HCT116 (cell line): ENCODE measurements around the gene TRIM72. TPM values are rescaled to one million over a fixed set of nuclear protein-coding genes. Genes with fewer than 3 reads are reported as not detected.
A peak's percentile ranks its signal among the peaks of the same experiment; 100 is the strongest.

ENCODE experiments used
- ATAC-seq: fragments of 200-7000 bp; cut with Tn5 transposase; 2 replicates; pipeline ENCODE4 v1.9.1; 2020; ENCODE audit warnings: mild to moderate bottlenecking, moderate library complexity
- BruUV-seq: library from RNA; stranded (reverse); fragments of 400-500 nt; replicated peaks from 2 replicates; lab custom pipeline; 2021; lab: Mats Ljungman, UMichigan
- CTCF ChIA-PET: fragments of 300-600 bp; sonication (Branson Sonifier 250); formaldehyde crosslinking; loops from one replicate; lab custom pipeline; 2021; ENCODE audit warnings: antibody characterized with exemption; lab: Charles Lee
- POLR2A ChIA-PET: fragments of 300-600, 350-600 bp; sonication (Branson Sonifier 250); formaldehyde crosslinking; loops from one replicate; lab custom pipeline; 2021; ENCODE audit warnings: antibody characterized with exemption; lab: Charles Lee
- RAD21 ChIA-PET, 2 experiments: fragments of 300-600 bp; sonication (Branson Sonifier 250); formaldehyde crosslinking; loops; one replicate each; lab custom pipeline; 2023; ENCODE audit warnings: low total read pairs in 2 of 2; ENCODE audit not compliant: uncharacterized antibody in 2 of 2, unreplicated experiment in 2 of 2, low non-redundant PET in 1 of 2; lab: Charles Lee
- DNase-seq: peaks from one replicate; pipeline ENCODE4 v3.0.0-alpha.2; 2010; ENCODE audit warnings: low read depth, low spot score
- H2AFZ ChIP-seq: fragments of 200-600 bp; shearing (Covaris generic), sonication (generic); 2 replicates; pipeline ENCODE4 v1.6.1; 2017; ENCODE audit warnings: low read depth, mixed run types, mixed read lengths, antibody characterized with exemption, low read length; ENCODE audit not compliant: poor library complexity, severe bottlenecking
- H3K27ac ChIP-seq: 2 replicates; pipeline ENCODE4 v1.5.1; 2012; ENCODE audit warnings: low read depth, low read length
- H3K27me3 ChIP-seq: fragments of 200-600 bp; sonication (generic); 2 replicates; pipeline ENCODE4 v1.6.1; 2016; ENCODE audit warnings: mixed run types, low read length, mixed read lengths; ENCODE audit not compliant: insufficient read depth
- H3K36me3 ChIP-seq, 2 experiments: fragments of 200-500 bp in 1 of 2; fragments of 200-600 bp in 1 of 2; sonication (Bioruptor generic) in 1 of 2; sonication (generic) in 1 of 2; 2 replicates each; pipeline versions ENCODE4 v1.5.1 to v1.6.1; 2014 to 2016; ENCODE audit warnings: low read length in 2 of 2, inconsistent platforms in 1 of 2, mixed read lengths in 1 of 2, mixed run types in 1 of 2; ENCODE audit not compliant: insufficient read depth in 2 of 2, control insufficient read depth in 1 of 2
- H3K4me1 ChIP-seq, 2 experiments: fragments of 200-600 bp in 1 of 2; sonication (generic) in 1 of 2; 2 replicates each; pipeline versions ENCODE4 v1.5.1 to v1.6.1; 2012 to 2017; ENCODE audit warnings: low read length in 2 of 2, inconsistent platforms in 1 of 2, mild to moderate bottlenecking in 1 of 2, mixed read lengths in 1 of 2, mixed run types in 1 of 2, moderate library complexity in 1 of 2; ENCODE audit not compliant: insufficient read depth in 2 of 2, control insufficient read depth in 1 of 2
- H3K4me2 ChIP-seq: fragments of 200-600 bp; sonication (generic); 2 replicates; pipeline ENCODE4 v1.6.1; 2017; ENCODE audit warnings: mixed run types, low read length, mixed read lengths
- H3K4me3 ChIP-seq, 2 experiments: fragments of 200-600 bp in 1 of 2; sonication (generic) in 1 of 2; replicated peaks in 1 of 2; 2 replicates each; pipeline ENCODE4 v1.5.1; 2011 to 2016; ENCODE audit warnings: low read length in 2 of 2, control low read depth in 1 of 2, low read depth in 1 of 2, mild to moderate bottlenecking in 1 of 2, mixed read lengths in 1 of 2, mixed run types in 1 of 2
- H3K79me2 ChIP-seq: fragments of 200-600 bp; sonication (generic); 2 replicates; pipeline ENCODE4 v1.6.1; 2017; ENCODE audit warnings: mild to moderate bottlenecking, mixed run types, low read length, moderate library complexity, mixed read lengths; ENCODE audit not compliant: insufficient read depth
- H3K9ac ChIP-seq: fragments of 200-600 bp; sonication (generic); 2 replicates; pipeline ENCODE4 v1.6.1; 2016; ENCODE audit warnings: low read length, mixed read lengths
- H3K9me2 ChIP-seq: fragments of 200-600 bp; sonication (generic), shearing (Covaris generic); 2 replicates; pipeline ENCODE4 v1.6.1; 2017; ENCODE audit warnings: mixed run types, mild to moderate bottlenecking, moderate library complexity; ENCODE audit not compliant: insufficient read depth
- H3K9me3 ChIP-seq, 2 experiments: fragments of 200-500 bp in 1 of 2; fragments of 200-600 bp in 1 of 2; sonication (Bioruptor generic) in 1 of 2; sonication (generic) in 1 of 2; 2 replicates each; pipeline ENCODE4 v1.6.1; 2014 to 2017; ENCODE audit warnings: low read length in 2 of 2, mixed read lengths in 2 of 2, inconsistent platforms in 1 of 2, low read depth in 1 of 2, mild to moderate bottlenecking in 1 of 2, mixed run types in 1 of 2, moderate library complexity in 1 of 2; ENCODE audit not compliant: control insufficient read depth in 1 of 2, insufficient read depth in 1 of 2
- H4K20me1 ChIP-seq: fragments of 200-600 bp; sonication (generic), shearing (Covaris generic); 2 replicates; pipeline ENCODE4 v1.6.1; 2017; ENCODE audit warnings: mixed run types, mild to moderate bottlenecking, moderate library complexity; ENCODE audit not compliant: insufficient read depth
- CTCF ChIP-seq, 3 experiments: fragments of 200-600 bp in 1 of 3; sonication (generic) in 1 of 3; IDR thresholded peaks in 2 of 3; conservative IDR thresholded peaks in 1 of 3; 2 replicates each; pipeline ENCODE4 v1.5.1; 2012 to 2017; ENCODE audit warnings: low read depth in 2 of 3, low read length in 2 of 3, antibody characterized with exemption in 1 of 3, borderline replicate concordance in 1 of 3, control low read depth in 1 of 3, mild to moderate bottlenecking in 1 of 3, mixed read lengths in 1 of 3, mixed run types in 1 of 3, moderate library complexity in 1 of 3; ENCODE audit not compliant: insufficient read depth in 1 of 3
- POLR2AphosphoS5 ChIP-seq: IDR thresholded peaks from 2 replicates; pipeline ENCODE4 v1.6.1; 2011; ENCODE audit warnings: mild to moderate bottlenecking, low read depth, low read length, moderate library complexity
- RAD21 ChIP-seq: IDR thresholded peaks from 2 replicates; pipeline ENCODE4 v1.6.1; 2012; ENCODE audit warnings: low read depth, mild to moderate bottlenecking
- REST ChIP-seq: IDR thresholded peaks from 2 replicates; pipeline ENCODE4 v1.6.1; 2012; ENCODE audit warnings: low read depth
- ZFX ChIP-seq: fragments of 450-650 bp; IDR thresholded peaks from 2 replicates; pipeline ENCODE4 v1.6.1; 2017
- intact Hi-C: fragments of 100-400 bp; cut with micrococcal nuclease; formaldehyde crosslinking; loops from 2 replicates; pipeline ENCODE4 v1.10.0; 2022
- total RNA-seq: library from RNA; stranded (reverse); gene quantifications from one replicate; pipeline ENCODE4 v1.2.1, GENCODE V29; 2021; ENCODE audit not compliant: unreplicated experiment

TRIM72 gene
- total RNA-seq, 1 experiment from 2014 or later: 43.8 TPM

GRCh38 chr16:31192856-31193642 is 20.9 kb upstream of the TRIM72 start (continued):
- TF ChIP-seq REST (no peak), ZFX (no peak), CTCF (IDR thresholded peaks at IDR 0.05 in 2 of 3, conservative IDR thresholded peaks at IDR 0.05 in 1 of 3; ENCODE audit: borderline replicate concordance in 1 of 3, insufficient read depth in 1 of 3, low read depth in 2 of 3, low read length in 2 of 3) (no peak)

GRCh38 chr16:31193874-31194273 is 20.0 kb upstream of the TRIM72 start:
- H3K27ac ChIP-seq: no peak overlapping the region
- no peaks in the 10 kb centered on the region for H3K27me3 ChIP-seq
- DNase-seq: no peak
- H3K9me2 ChIP-seq: no peaks in the 10 kb centered on the region
- H3K9me3 ChIP-seq: no peaks in the 10 kb centered on the region
- intact Hi-C loops: no loop called here
- peaks cover 83% of the 10 kb centered on the region for H3K79me2 ChIP-seq
- CTCF ChIA-PET: no interaction called here
- no peaks in the 10 kb centered on the region for H3K4me1 ChIP-seq
- BruUV-seq: no TSS peak
- peaks cover 56% of the 10 kb centered on the region; the same call in 1 of the 2 replicates for H4K20me1 ChIP-seq
- TF ChIP-seq ZFX (no peak), POLR2AphosphoS5 (0 out of 2 replicates have a peak, but pooled peaks have one; percentile 27), RAD21 (no peak)
- H3K36me3 ChIP-seq: peaks cover 72 to 93% of the 10 kb centered on the region in 2 experiments
- H3K4me2 ChIP-seq: no peak overlapping the region
- no peak overlapping the region for H3K4me3 ChIP-seq
- H3K9ac ChIP-seq: no peak overlapping the region
- no peak overlapping the region for H2AFZ ChIP-seq
- RAD21 ChIA-PET: no interaction called here
- no peak for ATAC-seq
- POLR2A ChIA-PET: interaction anchor here (0.9 kb wide), 1 partner anchor 14 kb away, joined by 4 read pairs; the partner anchor contains the start of gene FUS
